ENCODE measurements around the gene DNAJC4. TPM values are rescaled to one million over a fixed set of nuclear protein-coding genes. Genes with fewer than 3 reads are reported as not detected.
A peak's percentile ranks its signal among the peaks of the same experiment; 100 is the strongest.

Gene DNAJC4
- total and polyA plus RNA-seq, 9 of the 15 experiments (the other 6 are each of a cell fraction or from before 2014, with no cell fraction given), result 4.0 to 32.6 (median 19.9) TPM

DNA sequence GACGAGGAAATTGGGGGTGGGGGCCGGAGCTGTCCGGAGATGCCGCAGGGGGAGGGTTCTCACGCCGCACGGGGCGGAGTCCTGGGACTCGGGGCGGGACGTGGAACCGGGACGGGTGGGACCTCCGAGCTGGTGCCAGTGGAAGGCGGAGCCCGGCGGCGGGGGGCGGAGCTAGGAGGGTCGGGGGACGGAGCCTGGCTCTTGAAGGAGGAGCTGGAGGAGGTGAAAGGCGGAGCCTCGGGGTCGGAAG, 10.8 kb downstream of the DNAJC4 start:
- peaks cover 71% of the 10 kb centered on the region for H3K36me3 ChIP-seq (ENCODE audit: control insufficient read depth, insufficient read depth, low read length)
- DNase-seq (ENCODE audit: extremely low read depth in 1 of 4, low spot score in 3 of 4) (peak in 3 of 4 experiments; percentile 84 to 96 (median 88)), FAIRE-seq (peak; percentile 92), ATAC-seq (peak; percentile 83)
- peak overlapping the region; percentile 93 to 94 for H3K9ac ChIP-seq (ENCODE audit: insufficient read depth in 1 of 2, low read depth in 2 of 2, low read length in 2 of 2)
- peak overlapping the region; percentile 75 for H2AFZ ChIP-seq (ENCODE audit: low read depth, low read length)
- no peak for TF ChIP-seq NR2C2 (CRISPR knock-in tag; IDR thresholded peaks at IDR 0.05)
- TF ChIP-seq NR2C2 (tag; IDR thresholded peaks at IDR 0.05), result no peak
- peak; percentile 76 for TF ChIP-seq RBFOX2 (IDR thresholded peaks at IDR 0.05; ENCODE audit: low read depth, low read length)
- peak; percentile 22; the same call in 1 of the 2 replicates for TF ChIP-seq POLR2G (IDR thresholded peaks at IDR 0.05; ENCODE audit: low read depth, low read length)
- TF ChIP-seq HDGF (IDR thresholded peaks at IDR 0.05), result 0 out of 2 replicates have a peak, but pooled peaks have one; percentile 86
- no peak for TF ChIP-seq POLR2H (tag; IDR thresholded peaks at IDR 0.05; ENCODE audit: low read depth)
- WGBS (ENCODE audit: insufficient coverage, low coverage, missing lambda C conversion rate), result 0% methylated on average over 11 of the region's 24 CpGs
- ChIA-PET CTCF (ENCODE audit: low intra/inter-chr PET ratio) (no interaction called here), POLR2A (interaction anchor here (0.5 to 1.0 kb wide), 11 partner anchors 9 to 701 kb away, joined by 3 to 6 read pairs (median 5); partner anchors contain the start of genes ESRRA and FERMT3)
- H3K9me1 ChIP-seq (ENCODE audit: control insufficient read depth, insufficient read depth, low read length), result no peaks in the 10 kb centered on the region
- H3K27me3 ChIP-seq (ENCODE audit: control insufficient read depth in 2 of 2, insufficient read depth in 2 of 2, low read length in 2 of 2), result no peaks in the 10 kb centered on the region
- peak overlapping the region; percentile 99 for H3K4me3 ChIP-seq
- intact Hi-C loops (cut with micrococcal nuclease) (loop anchor here (10.0 kb wide), 1 partner anchor 64 kb away; the partner anchor contains the start of genes CATSPERZ and ESRRA), in situ Hi-C loops (cut with MboI) (no loop called here)
- BruUV-seq (replicated peaks), result no TSS peak
- H3K79me2 ChIP-seq (ENCODE audit: control insufficient read depth, insufficient read depth, low read length), result peaks cover 57% of the 10 kb centered on the region
- 0 out of 2 replicates have a peak, but pooled peaks cover 3% of the 10 kb centered on the region for H4K20me1 ChIP-seq (replicated peaks; ENCODE audit: control insufficient read depth, insufficient read depth, low read length)
- H3K4me1 ChIP-seq (replicated peaks in 1 of 2; ENCODE audit: control insufficient read depth in 2 of 2, insufficient read depth in 2 of 2, low read length in 2 of 2), result peaks cover 26 to 70% of the 10 kb centered on the region in 2 experiments
- H3K4me2 ChIP-seq (ENCODE audit: insufficient read depth, low read length), result peak overlapping the region; percentile 85; the same call in 1 of the 2 replicates
- H3K9me3 ChIP-seq (replicated peaks; ENCODE audit: control insufficient read depth, insufficient read depth, low read depth, low read length), result no peaks in the 10 kb centered on the region
- peak overlapping the region; percentile 95 for H3K27ac ChIP-seq (ENCODE audit: extremely low read depth, low read depth, low read length)
